A673 (cell line): ENCODE data around the gene BAIAP2L2.

ENCODE experiments used
- CTCF ChIP-seq: fragments of 300-800, 200-600 bp; sonication (generic); conservative IDR thresholded peaks from 2 replicates; pipeline ENCODE4 v1.5.1; 2017; ENCODE audit warnings: low read depth, mild to moderate bottlenecking, antibody characterized with exemption, low read length, moderate library complexity, mixed read lengths
- EZH2 ChIP-seq: fragments of 200-600 bp; sonication (generic); IDR thresholded peaks from 2 replicates; pipeline ENCODE4 v1.6.1; 2017; ENCODE audit warnings: borderline replicate concordance, low read depth, mild to moderate bottlenecking, mixed read lengths, antibody characterized with exemption, low read length; ENCODE audit not compliant: poor library complexity, severe bottlenecking

- no peak for TF ChIP-seq CTCF
- TF ChIP-seq EZH2, result no peak
Measured at GRCh38 chr22:38132136-38132535, 21.7 kb upstream of the BAIAP2L2 start.
